ENCODE results near the gene EZR. TPM values are rescaled to one million over a fixed set of nuclear protein-coding genes. Genes with fewer than 3 reads are reported as not detected.
A peak's percentile ranks its signal among the peaks of the same experiment; 100 is the strongest.

Gene EZR
- total RNA-seq, 1 donor from 2014 or later, result 254 TPM

DNA sequence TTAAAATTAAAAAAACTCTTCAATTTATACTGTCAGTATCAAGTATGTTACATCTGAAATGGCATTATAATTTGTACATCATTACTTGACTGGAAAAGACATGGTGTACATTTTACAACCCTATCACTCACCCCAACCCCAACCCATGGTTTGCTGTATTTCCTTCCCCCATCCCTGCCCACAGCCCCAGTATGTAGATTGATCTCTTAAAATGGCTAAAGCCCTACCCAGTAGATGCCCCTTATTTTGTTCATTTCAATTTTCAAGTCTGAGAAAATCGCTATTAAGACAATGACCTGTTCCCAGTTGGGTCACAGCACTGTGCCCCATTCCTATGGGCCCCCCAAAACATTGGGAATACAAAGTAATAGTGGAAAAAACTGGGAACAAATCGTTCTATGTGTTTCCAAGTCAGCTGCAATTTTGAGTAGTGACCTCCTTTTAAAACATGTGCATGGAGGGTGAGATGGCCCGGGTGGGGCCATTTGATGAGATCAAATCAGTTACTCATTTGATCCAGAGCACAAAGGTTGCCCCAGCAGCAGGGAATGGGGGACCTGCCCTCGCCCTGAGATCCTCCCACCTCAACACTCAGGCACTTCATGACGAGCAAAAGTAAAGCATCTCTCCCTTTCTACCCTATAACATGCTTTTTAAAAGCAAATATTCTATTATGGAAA lies 13.3 kb downstream of the EZR start:
- Mint-ChIP-seq H3K27ac (ENCODE audit: unreplicated experiment) (no peak overlapping the region), H3K4me1 (ENCODE audit: low read depth, unreplicated experiment) (peaks cover 35% of the 10 kb centered on the region), H3K4me3 (ENCODE audit: unreplicated experiment) (no peak overlapping the region), H3K9me3 (ENCODE audit: unreplicated experiment) (no peaks in the 10 kb centered on the region), H3K27me3 (ENCODE audit: low read depth, unreplicated experiment) (no peaks in the 10 kb centered on the region), H3K36me3 (ENCODE audit: low read depth, unreplicated experiment) (peaks cover 1% of the 10 kb centered on the region)
- Histone ChIP-seq H3K4me2 (ENCODE audit: low read length) (no peak overlapping the region), H3K79me2 (ENCODE audit: insufficient read depth, low read length) (peaks cover 95% of the 10 kb centered on the region), H3K9me3 (ENCODE audit: insufficient read depth, low read depth, low read length) (no peaks in the 10 kb centered on the region), H3K27ac (ENCODE audit: low read depth, low read length) (no peak overlapping the region), H3K36me3 (ENCODE audit: insufficient read depth, low read length) (peaks cover 3% of the 10 kb centered on the region), H3K27me3 (ENCODE audit: insufficient read depth, low read length) (no peaks in the 10 kb centered on the region), H4K20me1 (ENCODE audit: insufficient read depth, low read length) (peaks cover 49% of the 10 kb centered on the region), H3K4me3 (ENCODE audit: insufficient read depth, low read depth, low read length) (no peak overlapping the region), H2AFZ (ENCODE audit: low read depth, low read length) (no peak overlapping the region), H3K4me1 (ENCODE audit: insufficient read depth, low read length) (peaks cover 10% of the 10 kb centered on the region), H3K9ac (ENCODE audit: low read length) (no peak overlapping the region)
- DNase-seq (ENCODE audit: low read depth) (no peak), FAIRE-seq (no peak)
- TF ChIP-seq EZH2 (IDR thresholded peaks at IDR 0.05; ENCODE audit: insufficient read depth, low read length), result no peak
- TF ChIP-seq, protein P1, sequence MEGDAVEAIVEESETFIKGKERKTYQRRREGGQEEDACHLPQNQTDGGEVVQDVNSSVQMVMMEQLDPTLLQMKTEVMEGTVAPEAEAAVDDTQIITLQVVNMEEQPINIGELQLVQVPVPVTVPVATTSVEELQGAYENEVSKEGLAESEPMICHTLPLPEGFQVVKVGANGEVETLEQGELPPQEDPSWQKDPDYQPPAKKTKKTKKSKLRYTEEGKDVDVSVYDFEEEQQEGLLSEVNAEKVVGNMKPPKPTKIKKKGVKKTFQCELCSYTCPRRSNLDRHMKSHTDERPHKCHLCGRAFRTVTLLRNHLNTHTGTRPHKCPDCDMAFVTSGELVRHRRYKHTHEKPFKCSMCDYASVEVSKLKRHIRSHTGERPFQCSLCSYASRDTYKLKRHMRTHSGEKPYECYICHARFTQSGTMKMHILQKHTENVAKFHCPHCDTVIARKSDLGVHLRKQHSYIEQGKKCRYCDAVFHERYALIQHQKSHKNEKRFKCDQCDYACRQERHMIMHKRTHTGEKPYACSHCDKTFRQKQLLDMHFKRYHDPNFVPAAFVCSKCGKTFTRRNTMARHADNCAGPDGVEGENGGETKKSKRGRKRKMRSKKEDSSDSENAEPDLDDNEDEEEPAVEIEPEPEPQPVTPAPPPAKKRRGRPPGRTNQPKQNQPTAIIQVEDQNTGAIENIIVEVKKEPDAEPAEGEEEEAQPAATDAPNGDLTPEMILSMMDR (IDR thresholded peaks at IDR 0.05; ENCODE audit: insufficient read depth, low read depth, low read length), result no peak

DNA sequence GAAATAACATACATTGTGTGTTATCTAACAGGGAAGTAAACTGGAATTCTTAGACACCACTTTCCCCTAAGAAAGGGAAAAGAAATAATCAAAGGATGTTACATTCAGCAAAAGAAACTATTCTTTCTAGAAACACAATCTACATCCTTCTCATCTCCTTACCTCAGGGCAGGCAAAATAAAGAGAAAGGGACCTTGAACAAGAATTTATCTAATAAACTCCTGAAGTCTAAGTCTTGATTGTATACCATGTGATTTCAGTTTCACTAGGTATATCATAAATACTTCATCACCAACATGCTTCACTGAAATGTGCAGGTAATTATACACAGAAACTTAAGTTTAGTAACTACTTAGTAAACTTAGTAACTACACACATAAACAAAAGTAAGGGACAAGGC lies 15.0 kb downstream of the EZR start:
- H3K27me3 Mint-ChIP-seq (ENCODE audit: low read depth, unreplicated experiment), result no peaks in the 10 kb centered on the region
- peaks cover 35% of the 10 kb centered on the region for H3K4me1 Mint-ChIP-seq (ENCODE audit: low read depth, unreplicated experiment)
- FAIRE-seq (no peak), DNase-seq (ENCODE audit: low read depth) (no peak)
- Histone ChIP-seq H3K4me2 (ENCODE audit: low read length) (peak overlapping the region; percentile 80), H3K27ac (ENCODE audit: low read depth, low read length) (no peak overlapping the region), H3K4me3 (ENCODE audit: insufficient read depth, low read depth, low read length) (no peak overlapping the region), H4K20me1 (ENCODE audit: insufficient read depth, low read length) (peaks cover 44% of the 10 kb centered on the region), H3K4me1 (ENCODE audit: insufficient read depth, low read length) (peaks cover 18% of the 10 kb centered on the region), H3K9ac (ENCODE audit: low read length) (peak overlapping the region; percentile 56), H3K36me3 (ENCODE audit: insufficient read depth, low read length) (peaks cover under 1% of the 10 kb centered on the region), H3K9me3 (ENCODE audit: insufficient read depth, low read depth, low read length) (no peaks in the 10 kb centered on the region), H2AFZ (ENCODE audit: low read depth, low read length) (peak overlapping the region; percentile 38), H3K27me3 (ENCODE audit: insufficient read depth, low read length) (no peaks in the 10 kb centered on the region), H3K79me2 (ENCODE audit: insufficient read depth, low read length) (peaks cover 95% of the 10 kb centered on the region)
- H3K36me3 Mint-ChIP-seq (ENCODE audit: low read depth, unreplicated experiment), result peaks cover 1% of the 10 kb centered on the region
- H3K27ac Mint-ChIP-seq (ENCODE audit: unreplicated experiment), result peak overlapping the region; percentile 28
- no peak overlapping the region for H3K4me3 Mint-ChIP-seq (ENCODE audit: unreplicated experiment)
- TF ChIP-seq, protein P1 (IDR thresholded peaks at IDR 0.05; ENCODE audit: insufficient read depth, low read depth, low read length), result no peak
- TF ChIP-seq EZH2 (IDR thresholded peaks at IDR 0.05; ENCODE audit: insufficient read depth, low read length), result no peak
- no peaks in the 10 kb centered on the region for H3K9me3 Mint-ChIP-seq (ENCODE audit: unreplicated experiment)

DNA sequence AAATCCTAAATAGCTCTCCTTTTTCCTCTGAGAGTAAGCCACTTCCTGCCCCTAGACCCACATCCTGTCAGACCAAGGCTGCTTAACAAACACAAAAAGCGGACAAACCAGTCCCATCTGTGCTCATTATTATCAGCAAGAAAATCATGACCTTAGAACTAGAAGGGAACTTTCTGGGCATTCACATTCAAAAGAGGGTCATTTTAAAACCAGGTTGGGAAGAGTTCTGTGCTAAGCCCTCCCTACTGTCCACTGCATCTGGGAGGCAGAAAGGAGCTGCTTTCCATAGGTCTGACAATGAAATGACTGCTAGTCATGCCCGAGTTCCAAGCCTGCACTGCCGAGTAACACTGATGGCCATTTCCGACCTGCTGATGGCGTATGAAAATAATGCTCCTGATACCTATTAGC lies 15.4 kb downstream of the EZR start:
- Histone ChIP-seq H3K4me2 (ENCODE audit: low read length) (peak overlapping the region; percentile 80), H3K27ac (ENCODE audit: low read depth, low read length) (peak overlapping the region; percentile 44)

More for the DNA sequence above, 15.4 kb downstream of the EZR start:
- peaks cover 23% of the 10 kb centered on the region for H3K4me1 ChIP-seq (ENCODE audit: insufficient read depth, low read length)
- Mint-ChIP-seq H3K4me3 (ENCODE audit: unreplicated experiment) (peak overlapping the region; percentile 1), H3K9me3 (ENCODE audit: unreplicated experiment) (no peaks in the 10 kb centered on the region), H3K4me1 (ENCODE audit: low read depth, unreplicated experiment) (peaks cover 39% of the 10 kb centered on the region), H3K36me3 (ENCODE audit: low read depth, unreplicated experiment) (peaks cover 1% of the 10 kb centered on the region), H3K27ac (ENCODE audit: unreplicated experiment) (peak overlapping the region; percentile 21), H3K27me3 (ENCODE audit: low read depth, unreplicated experiment) (no peaks in the 10 kb centered on the region)
- peak overlapping the region; percentile 56 for H3K9ac ChIP-seq (ENCODE audit: low read length)
- peaks cover 95% of the 10 kb centered on the region for H3K79me2 ChIP-seq (ENCODE audit: insufficient read depth, low read length)
- H3K27me3 ChIP-seq (ENCODE audit: insufficient read depth, low read length), result no peaks in the 10 kb centered on the region
- no peak for DNase-seq (ENCODE audit: low read depth)
- peaks cover 45% of the 10 kb centered on the region for H4K20me1 ChIP-seq (ENCODE audit: insufficient read depth, low read length)
- no peaks in the 10 kb centered on the region for H3K9me3 ChIP-seq (ENCODE audit: insufficient read depth, low read depth, low read length)
- H2AFZ ChIP-seq (ENCODE audit: low read depth, low read length), result peak overlapping the region; percentile 38
- H3K4me3 ChIP-seq (ENCODE audit: insufficient read depth, low read depth, low read length), result peak overlapping the region; percentile 15
- TF ChIP-seq EZH2 (IDR thresholded peaks at IDR 0.05; ENCODE audit: insufficient read depth, low read length), result no peak
- TF ChIP-seq, protein P1 (IDR thresholded peaks at IDR 0.05; ENCODE audit: insufficient read depth, low read depth, low read length), result no peak
- no peak for FAIRE-seq
- H3K36me3 ChIP-seq (ENCODE audit: insufficient read depth, low read length), result no peaks in the 10 kb centered on the region
